GM18508 (cell line): ENCODE measurements around the gene KATNAL2.
A peak's percentile ranks its signal among the peaks of the same experiment; 100 is the strongest.

Source experiments
- ATAC-seq: cut with Tn5 transposase; IDR thresholded peaks from one replicate; pipeline ENCODE4 v1.9.1; 2021; ENCODE audit warnings: moderate number of reproducible peaks; ENCODE audit not compliant: insufficient read depth, unreplicated experiment

The KATNAL2 gene

DNA sequence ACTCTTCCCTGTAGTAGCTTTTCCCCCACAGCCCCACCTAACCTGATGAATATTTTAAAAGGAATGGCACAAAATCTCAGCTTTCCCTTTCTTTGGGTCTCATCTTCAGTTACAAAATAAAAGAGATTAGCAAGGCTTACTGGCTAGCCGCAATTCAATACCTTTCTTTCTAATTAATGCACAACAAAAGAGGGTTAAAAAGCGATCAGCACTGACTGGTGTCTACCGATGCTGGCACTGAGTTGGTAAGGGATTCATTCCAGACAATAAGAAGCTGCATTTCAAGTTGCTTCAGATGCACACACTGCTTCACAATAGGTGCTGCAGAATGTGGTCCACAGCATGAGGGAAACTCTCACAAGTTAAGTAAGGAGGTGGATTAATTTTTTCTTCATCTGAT is 191.0 kb downstream of the KATNAL2 start:
- ATAC-seq = no peak

DNA sequence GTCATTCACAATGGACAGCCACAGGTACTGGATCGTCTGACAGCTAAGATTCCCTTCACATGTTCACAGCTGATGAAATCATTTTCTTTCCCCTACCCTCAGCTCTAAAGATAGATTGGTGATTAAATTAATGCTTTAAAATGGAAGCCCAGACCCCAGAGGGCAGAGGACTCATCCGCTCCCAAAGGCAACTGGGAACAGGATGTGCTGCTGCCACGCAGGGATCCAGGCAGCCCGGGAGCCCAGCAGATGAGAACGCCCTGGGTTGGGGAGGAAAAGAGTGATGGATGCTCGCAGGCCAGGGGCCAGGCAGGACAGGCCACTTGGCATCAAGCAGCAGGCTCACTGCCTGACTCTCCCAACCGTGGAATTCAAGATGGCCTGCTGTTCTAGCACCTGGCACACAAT is 191.6 kb downstream of the KATNAL2 start:
- no peak for ATAC-seq

DNA sequence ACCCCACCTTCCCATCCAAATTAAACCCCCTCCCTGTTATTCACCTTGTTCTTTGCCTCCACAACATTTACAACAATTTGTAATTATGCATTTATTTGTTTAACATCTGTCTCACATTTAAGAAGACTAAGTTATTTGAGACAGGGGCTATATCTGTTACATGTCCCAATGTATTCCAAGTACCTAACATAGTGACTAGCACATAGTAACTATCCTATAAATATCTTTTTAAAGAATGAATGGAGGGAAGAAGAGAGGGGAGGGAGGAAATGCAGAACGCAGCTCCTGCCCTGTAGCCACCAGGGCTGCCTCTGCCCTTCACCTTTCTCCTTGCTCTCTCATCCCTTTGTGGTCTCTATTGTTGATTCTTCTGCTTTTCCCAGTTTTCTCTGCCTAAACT is 192.3 kb downstream of the KATNAL2 start:
- no peak for ATAC-seq

DNA sequence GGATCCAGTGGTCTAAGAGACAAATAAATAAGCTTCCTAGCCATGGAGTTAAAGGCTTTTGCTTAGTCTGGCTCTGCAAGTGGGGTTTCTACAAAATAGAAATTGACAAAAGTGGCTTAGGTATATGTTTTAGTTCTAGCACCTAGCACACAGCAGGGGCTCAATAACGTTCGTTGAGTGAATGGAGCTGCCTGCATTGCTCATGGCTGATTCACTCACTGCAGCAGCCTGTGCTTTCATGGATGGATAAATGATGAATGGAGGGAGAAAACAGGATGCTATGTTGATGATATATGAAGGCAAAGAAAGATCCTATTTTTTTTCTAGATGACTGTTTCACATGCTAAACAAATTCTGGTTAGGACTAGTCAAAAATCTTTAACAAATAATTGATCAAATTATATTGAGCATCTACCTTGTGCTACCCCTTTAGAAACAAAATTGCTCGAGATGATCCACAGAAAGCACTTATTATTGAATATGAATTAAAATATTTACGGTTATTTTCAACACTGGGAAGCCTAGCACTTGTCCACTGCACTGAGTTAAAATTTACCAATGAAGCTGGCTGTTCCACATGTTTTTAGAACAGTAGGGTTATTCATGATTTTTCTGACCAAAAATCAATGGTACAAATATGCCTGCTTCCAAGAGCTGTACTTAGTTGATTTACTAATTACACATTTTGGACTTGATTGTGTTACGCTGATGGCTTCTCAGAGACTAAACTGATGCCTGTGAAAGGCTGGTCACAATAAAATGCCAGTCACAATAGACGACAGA is 193.3 kb downstream of the KATNAL2 start:
- ATAC-seq = no peak

DNA sequence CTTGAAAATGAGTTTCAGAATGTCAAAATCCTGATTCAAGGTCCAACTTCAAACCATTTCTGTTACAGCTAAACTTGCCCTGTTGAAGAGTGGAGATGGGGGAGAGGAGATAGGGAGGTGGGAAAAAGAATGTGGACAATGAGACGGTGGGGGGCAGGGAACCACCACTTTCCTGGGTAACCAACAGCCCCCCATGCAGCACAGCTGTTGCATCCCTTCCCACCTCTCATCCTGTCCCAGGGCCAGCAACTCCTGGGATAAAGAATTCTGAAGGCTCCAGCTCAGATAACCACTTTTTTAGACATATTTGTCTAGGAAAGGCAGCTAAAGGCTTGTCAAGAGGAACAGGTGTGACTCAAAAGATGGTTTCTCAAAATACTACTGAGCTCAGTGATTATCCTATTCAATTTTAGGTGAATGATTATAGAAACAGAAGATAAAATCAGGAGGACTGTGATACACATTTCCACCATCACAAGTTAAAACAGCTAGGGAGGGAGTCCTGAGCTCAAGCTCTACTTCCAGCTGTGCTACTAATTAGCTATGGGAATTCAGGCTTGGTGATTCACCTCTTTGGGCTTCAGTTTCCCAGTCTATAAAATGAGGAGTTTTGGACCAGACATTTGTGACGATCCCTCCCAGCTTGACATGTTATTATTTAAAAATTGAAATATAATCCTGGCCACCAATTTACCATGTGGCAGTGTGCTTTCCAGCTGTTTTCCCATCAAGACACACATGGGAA is 196.6 kb downstream of the KATNAL2 start:
- ATAC-seq = no peak

DNA sequence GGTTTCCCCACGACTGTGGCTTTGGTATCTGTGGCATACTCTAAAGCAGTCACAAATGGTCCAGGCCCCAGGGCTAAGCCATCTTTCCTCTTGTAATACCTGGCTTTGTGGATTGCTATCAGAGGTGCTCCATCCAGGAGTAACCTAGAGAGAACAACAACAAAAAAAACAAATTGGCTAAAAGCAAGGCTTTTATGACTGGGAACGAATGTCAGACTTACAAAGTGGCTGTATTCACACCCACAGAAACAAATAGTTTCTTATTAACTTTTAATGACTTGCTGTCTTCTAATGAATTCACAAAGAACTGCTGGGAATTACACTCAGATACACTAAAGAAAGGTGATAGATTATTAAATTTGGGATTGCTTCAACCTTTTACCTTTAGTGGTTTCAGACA is 197.8 kb downstream of the KATNAL2 start:
- no peak for ATAC-seq

DNA sequence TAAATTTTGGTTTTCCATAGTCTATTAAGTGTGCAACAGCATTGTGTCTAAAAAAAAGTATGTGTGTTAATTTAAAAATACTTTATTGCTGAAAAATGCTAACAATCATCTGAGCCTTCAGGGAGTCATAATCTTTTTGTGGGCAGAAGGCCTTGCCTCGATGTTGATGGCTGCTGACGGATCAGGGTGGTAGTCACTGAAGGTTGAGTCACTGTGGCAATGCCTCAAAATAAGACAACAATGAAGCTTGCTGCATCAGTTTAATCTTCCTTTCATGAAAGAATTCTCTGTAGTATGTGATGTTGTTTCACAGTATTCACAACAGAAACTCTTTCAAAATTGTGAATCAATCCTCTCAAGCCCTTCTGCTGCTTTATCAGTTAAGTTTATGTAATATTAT is 201.6 kb downstream of the KATNAL2 start:
- ATAC-seq = no peak

DNA sequence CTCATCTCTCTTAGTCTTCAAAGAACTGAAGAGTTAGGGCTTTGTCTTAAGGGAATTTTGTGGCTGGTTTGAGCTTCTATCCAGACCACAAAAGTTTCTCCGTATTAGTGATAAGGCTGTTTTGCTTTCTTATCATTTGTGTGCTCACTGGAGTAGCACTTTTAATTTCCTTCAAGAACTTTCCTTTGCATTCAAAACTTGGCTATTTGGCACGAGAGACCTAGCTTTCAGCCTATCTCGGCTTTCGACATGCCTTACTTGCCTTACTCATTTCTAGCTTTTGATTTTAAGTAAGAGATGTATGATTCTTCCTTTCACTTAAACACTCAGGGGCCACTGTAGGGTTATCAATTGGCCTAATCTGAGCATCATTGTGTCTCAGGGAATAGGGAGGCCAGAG is 203.0 kb downstream of the KATNAL2 start:
- ATAC-seq = peak; percentile 87

DNA sequence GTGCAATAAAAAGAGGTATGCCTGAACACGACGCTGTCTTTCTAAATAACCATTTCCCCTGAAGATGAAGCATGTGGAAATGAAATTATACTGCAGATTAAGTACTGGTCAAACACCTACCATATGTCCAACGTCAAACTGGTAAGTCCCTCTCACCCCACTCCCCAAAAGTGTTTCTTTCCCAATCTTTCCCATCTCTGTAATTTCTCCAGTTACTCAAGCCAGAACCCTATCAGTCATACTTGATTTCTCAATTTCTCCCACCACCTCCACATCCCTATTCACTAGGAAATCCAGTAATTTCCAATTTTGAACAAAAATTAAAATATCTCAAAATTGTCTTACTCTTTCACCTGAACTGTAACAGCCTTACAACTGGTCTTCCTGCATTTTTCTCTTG is 203.7 kb downstream of the KATNAL2 start:
- ATAC-seq = no peak

DNA sequence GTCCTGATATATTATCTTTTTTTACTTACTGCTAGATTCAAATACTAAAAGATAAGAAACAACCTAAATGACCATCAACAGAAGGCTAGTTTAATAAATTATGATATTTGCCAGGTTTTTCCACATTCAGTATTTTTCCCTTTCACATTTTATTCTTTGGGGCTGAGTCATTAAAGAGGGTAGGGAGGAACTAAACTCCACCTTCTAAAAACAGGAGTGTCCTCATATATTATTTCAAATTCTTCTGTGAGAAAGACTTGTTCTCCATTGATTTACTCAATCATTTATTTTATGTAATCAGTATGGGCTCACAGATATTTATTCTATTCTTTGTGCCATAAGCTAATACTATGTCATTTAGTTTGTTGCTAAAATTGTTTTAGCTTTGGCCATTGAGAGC is 223.9 kb downstream of the KATNAL2 start:
- no peak for ATAC-seq

DNA sequence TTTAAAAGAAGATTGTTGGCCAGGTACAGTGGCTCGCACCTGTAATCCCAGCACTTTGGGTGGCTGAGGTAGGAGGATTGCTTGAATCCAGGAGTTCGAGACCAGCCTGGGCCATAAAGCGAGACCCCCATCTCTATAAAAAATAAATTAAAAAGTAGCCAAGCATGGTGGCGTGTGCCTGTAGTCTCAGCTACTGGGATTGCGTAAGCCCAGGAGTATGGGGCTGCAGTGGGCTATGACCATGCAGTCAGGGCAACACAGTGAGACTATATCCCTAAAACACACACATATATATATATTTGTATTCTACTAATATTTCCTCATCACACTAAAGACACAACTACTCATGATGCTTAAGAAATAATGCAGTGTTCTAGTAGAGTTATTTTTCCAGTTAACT is 225.8 kb downstream of the KATNAL2 start:
- ATAC-seq = no peak

DNA sequence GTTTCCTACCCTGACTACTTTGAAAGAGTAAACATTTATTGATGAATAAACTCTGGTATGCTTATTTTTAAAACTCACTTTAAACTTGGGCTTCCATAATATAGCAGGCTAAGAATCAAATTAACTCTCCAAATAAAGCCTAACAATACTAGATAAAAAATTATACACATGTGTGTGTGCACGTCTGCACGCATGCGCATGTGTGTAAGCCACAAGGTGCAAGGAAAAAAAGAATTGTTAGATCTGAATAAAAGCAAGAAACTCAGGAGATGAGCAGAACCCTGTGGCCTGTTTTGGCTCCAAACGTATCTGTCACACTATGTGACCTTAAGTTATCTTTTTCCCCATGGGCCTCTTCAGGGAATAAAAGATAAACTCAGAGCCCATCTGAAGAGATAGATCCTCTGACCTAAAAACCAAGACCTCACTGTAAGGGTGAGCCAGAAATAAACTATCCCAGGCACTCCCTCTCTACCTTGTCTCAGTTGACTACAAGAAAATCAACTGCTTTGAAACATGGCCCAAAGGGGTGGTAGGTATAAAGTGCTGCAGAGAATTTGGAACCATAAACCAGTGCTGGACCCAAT is 226.6 kb downstream of the KATNAL2 start:
- no peak for ATAC-seq

DNA sequence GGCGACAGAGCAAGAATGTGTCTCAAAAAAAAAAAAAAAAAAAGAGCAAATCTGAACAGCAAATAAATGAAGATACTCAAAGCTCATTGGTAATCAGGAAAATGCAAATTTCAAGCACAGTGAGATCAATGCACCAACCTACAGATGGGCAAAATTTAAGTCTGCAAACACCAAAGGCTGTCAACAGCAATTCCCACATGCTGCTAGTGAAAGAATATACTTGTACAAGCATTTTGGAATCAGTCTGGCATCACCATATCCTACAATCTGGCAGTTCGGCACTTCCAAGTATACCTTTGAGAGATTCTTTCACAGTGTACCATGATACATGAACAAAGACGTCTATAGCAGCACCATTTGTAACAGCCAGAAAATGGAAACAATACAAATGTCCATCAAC is 228.8 kb downstream of the KATNAL2 start:
- no peak for ATAC-seq

DNA sequence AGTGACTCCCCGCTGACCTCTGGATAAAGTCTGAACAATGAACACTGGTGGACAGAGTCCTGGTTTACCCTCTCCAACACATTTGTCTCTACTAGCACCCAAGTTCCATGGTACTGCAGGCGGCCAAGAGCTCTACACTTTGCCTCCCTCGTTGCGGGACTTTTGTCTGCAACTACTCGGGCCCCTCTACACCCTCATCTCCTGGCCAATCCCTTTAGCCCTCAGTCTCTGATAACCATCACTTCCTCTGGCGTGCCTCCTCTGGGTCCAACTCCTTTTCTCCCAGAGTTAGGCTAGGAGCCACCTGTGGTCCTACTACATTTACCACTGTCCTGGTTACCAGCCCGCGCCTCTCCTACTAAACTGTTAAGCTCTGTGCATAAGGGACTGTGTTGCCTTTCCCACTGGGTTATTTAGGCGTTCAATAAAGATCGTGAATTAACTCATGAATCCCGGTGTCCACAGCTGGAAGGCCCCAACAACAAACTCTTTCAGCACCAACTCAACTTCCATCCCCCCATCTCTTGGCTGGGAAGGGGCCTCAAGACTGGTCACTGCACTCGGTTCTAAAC is 232.1 kb downstream of the KATNAL2 start:
- no peak for ATAC-seq

DNA sequence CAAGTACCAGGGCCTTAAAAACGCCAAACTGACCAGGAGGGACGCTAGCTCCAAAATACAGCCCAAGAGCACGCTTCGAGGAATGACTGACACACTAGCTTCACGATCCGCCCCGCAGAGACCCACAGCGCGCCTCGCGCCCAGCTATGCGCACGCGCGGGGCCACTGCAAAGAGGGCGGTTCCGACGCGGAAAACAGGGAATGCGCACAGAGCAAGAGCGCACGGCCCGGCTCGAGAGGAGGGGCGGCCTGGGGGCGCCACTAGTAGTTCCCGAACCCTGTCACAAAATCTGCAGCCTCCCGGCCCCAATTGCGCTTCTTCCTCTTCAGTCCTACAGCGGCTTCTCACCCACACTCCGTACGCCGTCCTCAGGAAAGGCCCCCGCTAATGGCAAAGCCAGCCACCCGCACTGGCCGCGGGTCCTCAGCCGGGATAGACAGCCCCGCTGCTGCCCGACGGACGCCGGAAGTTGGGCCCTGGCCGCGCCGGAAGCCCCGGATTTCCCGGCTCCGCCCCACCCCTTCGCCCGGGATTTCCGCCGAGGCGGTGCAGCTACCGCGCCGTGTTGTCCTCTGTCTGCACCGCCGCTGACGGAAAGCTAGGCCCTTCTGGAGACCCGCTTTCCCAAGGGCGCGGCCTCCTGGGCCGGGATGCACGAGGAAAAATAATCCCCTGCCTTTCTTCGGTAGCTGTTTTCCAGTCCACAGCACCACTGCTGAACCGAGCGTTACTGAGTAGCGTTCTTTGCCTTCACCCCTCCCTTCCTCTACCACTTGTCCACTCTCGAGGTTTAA is 232.8 kb downstream of the KATNAL2 start, which contains the start of gene HDHD2:
TSS of gene HDHD2 (minus strand) at position 472 of the 795 bp plus-strand sequence. CDS start 14,061 bp downstream, outside the sequence.
- ATAC-seq = peak; percentile 64

DNA sequence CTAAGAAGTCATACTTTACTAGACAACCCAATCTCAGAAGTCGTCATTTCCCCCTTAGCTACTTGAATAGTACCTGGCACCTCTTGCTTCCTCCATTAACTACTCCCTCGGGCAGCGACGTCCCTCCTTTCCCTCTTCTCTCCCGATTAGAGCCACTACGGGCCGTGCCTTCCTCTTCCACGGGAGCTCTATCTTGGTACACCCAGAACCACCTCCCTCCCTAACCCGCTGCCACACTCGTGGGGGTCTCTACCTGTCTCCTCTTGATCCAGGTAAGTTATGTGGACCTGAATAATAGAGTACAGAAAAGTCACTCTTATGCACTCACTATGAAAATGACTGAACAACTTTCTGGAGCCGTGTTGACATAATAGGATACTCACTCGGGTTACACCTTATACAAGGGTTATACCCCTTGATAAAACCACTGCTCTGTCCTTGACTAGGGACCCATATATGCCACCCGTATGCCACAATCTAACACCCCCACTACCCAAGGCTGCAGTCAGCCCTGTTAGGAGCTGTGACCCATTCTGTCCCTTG is 233.5 kb downstream of the KATNAL2 start:
- ATAC-seq = no peak

DNA sequence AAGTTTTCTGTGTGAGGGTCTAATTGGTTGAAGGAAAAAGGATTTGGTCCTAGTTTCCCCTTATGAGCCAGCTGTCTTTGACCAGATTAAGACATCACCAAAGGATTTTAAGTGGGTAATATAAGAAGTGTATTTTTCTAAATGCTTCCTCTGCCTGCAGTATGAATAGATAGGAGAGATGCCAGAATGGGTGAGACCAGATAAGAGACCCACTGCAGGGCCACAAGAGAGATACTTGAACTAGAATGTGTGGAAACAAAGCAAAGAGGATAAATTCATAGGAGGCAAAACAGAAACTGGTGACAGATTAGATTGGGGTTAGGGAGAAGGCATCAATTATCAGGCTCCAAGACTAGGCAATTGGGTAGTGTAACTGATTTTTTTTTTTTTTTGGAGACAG is 234.0 kb downstream of the KATNAL2 start:
- no peak for ATAC-seq
